ENCODE results near the gene INS. TPM values are rescaled to one million over a fixed set of nuclear protein-coding genes. Genes with fewer than 3 reads are reported as not detected.

INS gene
- polyA plus RNA-seq, 1 experiment = not detected

DNA sequence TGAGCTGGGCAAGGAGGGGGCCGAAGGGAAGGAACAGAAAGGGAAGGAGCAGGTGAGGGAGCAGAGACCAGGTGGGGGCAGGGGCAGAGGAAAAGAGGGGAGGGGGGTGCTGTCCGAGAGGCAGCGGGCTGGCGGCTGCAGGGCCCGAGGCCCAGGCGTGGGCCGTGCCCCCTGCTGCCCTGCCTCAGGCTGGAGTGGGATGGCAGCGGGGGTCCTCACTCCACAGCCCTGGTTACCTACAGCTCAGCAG, 24.1 kb downstream of the INS start:
- POLR2A ChIA-PET = interaction anchor here (0.6 to 1.4 kb wide), 7 partner anchors 8 to 263 kb away, joined by 3 to 14 read pairs (median 3); partner anchors contain the start of gene TSSC4
- TF ChIP-seq, protein P1, sequence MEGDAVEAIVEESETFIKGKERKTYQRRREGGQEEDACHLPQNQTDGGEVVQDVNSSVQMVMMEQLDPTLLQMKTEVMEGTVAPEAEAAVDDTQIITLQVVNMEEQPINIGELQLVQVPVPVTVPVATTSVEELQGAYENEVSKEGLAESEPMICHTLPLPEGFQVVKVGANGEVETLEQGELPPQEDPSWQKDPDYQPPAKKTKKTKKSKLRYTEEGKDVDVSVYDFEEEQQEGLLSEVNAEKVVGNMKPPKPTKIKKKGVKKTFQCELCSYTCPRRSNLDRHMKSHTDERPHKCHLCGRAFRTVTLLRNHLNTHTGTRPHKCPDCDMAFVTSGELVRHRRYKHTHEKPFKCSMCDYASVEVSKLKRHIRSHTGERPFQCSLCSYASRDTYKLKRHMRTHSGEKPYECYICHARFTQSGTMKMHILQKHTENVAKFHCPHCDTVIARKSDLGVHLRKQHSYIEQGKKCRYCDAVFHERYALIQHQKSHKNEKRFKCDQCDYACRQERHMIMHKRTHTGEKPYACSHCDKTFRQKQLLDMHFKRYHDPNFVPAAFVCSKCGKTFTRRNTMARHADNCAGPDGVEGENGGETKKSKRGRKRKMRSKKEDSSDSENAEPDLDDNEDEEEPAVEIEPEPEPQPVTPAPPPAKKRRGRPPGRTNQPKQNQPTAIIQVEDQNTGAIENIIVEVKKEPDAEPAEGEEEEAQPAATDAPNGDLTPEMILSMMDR (IDR thresholded peaks at IDR 0.05; ENCODE audit: low read depth, low read length) = no peak
- Histone ChIP-seq H3K4me3 (ENCODE audit: low read depth, low read length) (peak overlapping the region; percentile 44), H3K27ac (ENCODE audit: low read depth, low read length) (no peak overlapping the region), H3K27me3 (ENCODE audit: control insufficient read depth, insufficient read depth, low read length) (peaks cover 38% of the 10 kb centered on the region), H3K9me3 (ENCODE audit: control insufficient read depth, insufficient read depth, low read length) (no peaks in the 10 kb centered on the region; the same call in 1 of the 2 replicates)
- CTCF ChIA-PET = interaction anchor here (0.6 to 2.2 kb wide), 4 partner anchors 15 to 382 kb away, joined by 5 to 7 read pairs (median 5); no protein-coding TSS in a partner anchor
- DNase-seq (ENCODE audit: low read depth, low spot score) = no peak

DNA sequence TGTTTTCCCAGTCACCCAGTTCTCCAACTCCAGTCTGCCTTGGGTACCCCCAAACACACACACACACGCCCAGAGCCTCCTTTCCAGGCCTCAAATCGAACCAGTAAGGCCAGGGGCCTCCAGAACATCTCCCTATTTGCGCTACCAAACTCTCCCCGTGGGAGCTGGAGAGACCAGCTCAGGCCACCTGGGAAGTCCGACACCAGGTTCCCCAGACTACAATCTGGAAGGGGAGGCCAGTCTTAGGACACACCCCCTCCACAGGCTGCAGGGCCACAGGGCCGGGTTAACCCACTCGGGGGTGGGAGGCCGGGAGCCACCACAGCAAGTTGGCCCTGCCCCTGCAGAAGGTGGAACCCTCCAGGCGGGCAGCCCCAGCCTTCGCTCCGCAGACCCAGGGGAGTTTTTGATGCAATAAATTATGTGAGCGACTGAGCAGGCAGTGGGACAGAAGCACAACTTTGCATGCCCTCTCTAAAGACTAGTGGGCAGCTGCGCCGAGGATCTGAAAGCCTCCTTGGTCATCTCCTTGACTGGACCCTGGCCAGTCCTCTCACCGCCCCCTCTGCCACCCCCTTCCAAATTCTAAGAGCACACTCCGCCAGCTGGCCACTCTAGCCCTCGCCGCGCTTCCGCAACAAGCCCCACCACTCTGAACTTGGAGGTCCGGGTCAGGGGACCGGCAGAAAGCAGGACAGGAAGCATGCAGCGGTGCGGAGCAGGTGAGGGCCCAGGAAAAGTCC, 24.6 kb downstream of the INS start:
- Histone ChIP-seq H3K27me3 (ENCODE audit: control insufficient read depth, insufficient read depth, low read length) (peaks cover 35% of the 10 kb centered on the region), H3K9me3 (ENCODE audit: control insufficient read depth, insufficient read depth, low read length) (peaks cover 4% of the 10 kb centered on the region; the same call in 1 of the 2 replicates), H3K27ac (ENCODE audit: low read depth, low read length) (no peak overlapping the region), H3K4me3 (ENCODE audit: low read depth, low read length) (peak overlapping the region; percentile 44)
- CTCF ChIA-PET = interaction anchor here (0.6 to 2.2 kb wide), 3 partner anchors 16 to 382 kb away, joined by 5 to 7 read pairs (median 5); no protein-coding TSS in a partner anchor
- TF ChIP-seq, protein P1 (IDR thresholded peaks at IDR 0.05; ENCODE audit: low read depth, low read length) = no peak
- POLR2A ChIA-PET = interaction anchor here (0.6 to 1.4 kb wide), 5 partner anchors 8 to 264 kb away, joined by 3 to 14 read pairs (median 3); partner anchors contain the start of gene TSSC4
- DNase-seq (ENCODE audit: low read depth, low spot score) = no peak

DNA sequence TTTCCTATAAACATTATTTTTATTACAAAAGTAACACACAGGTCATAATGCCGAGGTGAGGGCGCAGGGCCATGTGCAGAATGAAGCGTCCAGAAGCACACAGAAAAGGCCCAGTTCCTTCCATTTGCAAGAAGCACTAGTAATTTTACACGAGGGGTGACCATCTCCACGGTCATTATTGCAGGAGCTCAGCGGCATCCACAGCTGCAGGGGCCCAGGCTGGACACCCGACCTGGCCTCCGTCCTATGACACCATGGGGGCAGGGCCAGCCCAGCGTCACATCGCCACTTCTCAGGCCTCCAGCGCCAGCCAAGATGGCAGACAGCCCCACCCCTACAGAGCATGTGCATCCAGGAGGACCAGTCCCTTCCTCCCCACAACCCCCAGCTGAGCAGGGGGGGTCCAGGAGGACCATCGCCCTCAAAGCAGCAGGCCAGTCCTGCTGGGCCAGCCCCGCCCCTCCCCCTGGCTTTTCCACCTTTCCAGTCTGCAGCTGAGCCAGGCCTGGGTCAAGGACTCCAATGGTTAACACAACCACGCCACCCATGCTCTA, 25.3 kb downstream of the INS start:
- Histone ChIP-seq H3K27ac (ENCODE audit: low read depth, low read length) (no peak overlapping the region), H3K4me3 (ENCODE audit: low read depth, low read length) (no peak overlapping the region), H3K27me3 (ENCODE audit: control insufficient read depth, insufficient read depth, low read length) (peaks cover 29% of the 10 kb centered on the region), H3K9me3 (ENCODE audit: control insufficient read depth, insufficient read depth, low read length) (peaks cover 9% of the 10 kb centered on the region; the same call in 1 of the 2 replicates)
- TF ChIP-seq, protein P1 (IDR thresholded peaks at IDR 0.05; ENCODE audit: low read depth, low read length) = no peak
- ChIA-PET POLR2A (interaction anchor here (1.2 kb wide), 1 partner anchor 32 kb away, joined by 3 read pairs; no protein-coding TSS in a partner anchor), CTCF (interaction anchor here (2.2 kb wide), 1 partner anchor 16 kb away, joined by 5 read pairs; no protein-coding TSS in a partner anchor)
- DNase-seq (ENCODE audit: low read depth, low spot score) = no peak

DNA sequence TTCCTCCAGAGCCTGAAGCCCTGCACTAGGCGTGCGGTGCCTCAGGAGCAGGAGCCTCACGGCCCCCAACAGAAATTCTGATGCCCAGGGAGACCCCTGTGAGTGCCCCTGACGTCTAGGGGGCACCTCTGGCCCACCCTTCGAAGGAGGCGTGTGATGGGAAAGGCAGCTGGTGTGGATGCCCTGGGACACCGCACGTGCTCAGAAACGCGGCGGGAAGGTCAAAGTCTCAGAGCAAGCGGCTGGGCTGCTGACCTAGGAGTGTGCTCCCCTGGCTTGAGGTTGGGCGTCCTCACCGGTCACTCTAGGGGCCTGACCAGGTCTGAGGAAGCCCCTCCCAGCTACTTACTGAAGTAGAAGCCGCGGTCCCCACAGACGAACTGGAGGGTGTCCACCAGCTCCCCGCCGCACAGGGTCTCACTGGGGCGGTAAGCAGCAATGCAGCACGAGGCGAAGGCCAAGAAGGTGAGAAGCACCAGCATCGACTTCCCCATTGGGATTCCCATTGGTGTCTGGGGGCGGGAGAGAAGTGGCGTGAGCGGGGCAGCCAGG, 25.9 kb downstream of the INS start:
- CTCF ChIA-PET = interaction anchor here (2.2 kb wide), 1 partner anchor 17 kb away, joined by 5 read pairs; no protein-coding TSS in a partner anchor
- POLR2A ChIA-PET = no interaction called here

More for the DNA sequence above, 25.9 kb downstream of the INS start:
- no peak overlapping the region for H3K4me3 ChIP-seq (ENCODE audit: low read depth, low read length)
- no peak overlapping the region for H3K27ac ChIP-seq (ENCODE audit: low read depth, low read length)
- peaks cover 9% of the 10 kb centered on the region; the same call in 1 of the 2 replicates for H3K9me3 ChIP-seq (ENCODE audit: control insufficient read depth, insufficient read depth, low read length)
- DNase-seq (ENCODE audit: low read depth, low spot score) = no peak
- H3K27me3 ChIP-seq (ENCODE audit: control insufficient read depth, insufficient read depth, low read length) = peaks cover 24% of the 10 kb centered on the region
- TF ChIP-seq, protein P1 (IDR thresholded peaks at IDR 0.05; ENCODE audit: low read depth, low read length) = no peak

Data from AG04450 (cell line).